ENCODE measurements around the gene ITCH.
A peak's percentile ranks its signal among the peaks of the same experiment; 100 is the strongest.
"Not testable (repeated sequence)": the region's sequence is repeated elsewhere in the genome, so short reads cannot be mapped to it uniquely, and the experiment has no call there.

ITCH gene

DNA sequence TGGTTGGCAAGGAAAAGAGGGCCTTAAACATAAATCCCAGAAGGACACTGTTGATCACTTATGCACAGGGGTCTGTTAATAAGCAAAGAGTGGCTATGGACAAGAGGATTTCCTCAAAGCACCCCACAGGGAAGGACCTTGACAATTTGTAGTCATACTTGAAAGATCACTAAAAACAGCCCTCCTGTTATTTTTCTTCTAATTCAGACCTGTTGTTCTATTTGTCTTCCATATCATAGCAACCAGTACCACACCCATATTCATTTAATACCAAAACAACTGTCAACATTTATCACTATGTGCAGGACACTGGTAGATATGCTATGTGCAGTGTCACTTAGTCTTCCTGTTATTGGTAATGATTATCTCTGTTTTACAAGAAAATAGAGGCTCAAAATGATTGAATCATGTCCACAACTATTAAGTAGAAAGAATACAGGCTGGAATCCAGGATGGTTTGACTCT is 149.9 kb downstream of the ITCH start:
- no peak for DNase-seq

GRCh38 chr20:34514034-34514433 is 151.0 kb downstream of the ITCH start:
- not testable (repeated sequence) for DNase-seq

GRCh38 chr20:34514897-34515483 is 151.9 kb downstream of the ITCH start:
- DNase-seq = peak in 2 of 4 experiments; percentile 11 to 27

DNA sequence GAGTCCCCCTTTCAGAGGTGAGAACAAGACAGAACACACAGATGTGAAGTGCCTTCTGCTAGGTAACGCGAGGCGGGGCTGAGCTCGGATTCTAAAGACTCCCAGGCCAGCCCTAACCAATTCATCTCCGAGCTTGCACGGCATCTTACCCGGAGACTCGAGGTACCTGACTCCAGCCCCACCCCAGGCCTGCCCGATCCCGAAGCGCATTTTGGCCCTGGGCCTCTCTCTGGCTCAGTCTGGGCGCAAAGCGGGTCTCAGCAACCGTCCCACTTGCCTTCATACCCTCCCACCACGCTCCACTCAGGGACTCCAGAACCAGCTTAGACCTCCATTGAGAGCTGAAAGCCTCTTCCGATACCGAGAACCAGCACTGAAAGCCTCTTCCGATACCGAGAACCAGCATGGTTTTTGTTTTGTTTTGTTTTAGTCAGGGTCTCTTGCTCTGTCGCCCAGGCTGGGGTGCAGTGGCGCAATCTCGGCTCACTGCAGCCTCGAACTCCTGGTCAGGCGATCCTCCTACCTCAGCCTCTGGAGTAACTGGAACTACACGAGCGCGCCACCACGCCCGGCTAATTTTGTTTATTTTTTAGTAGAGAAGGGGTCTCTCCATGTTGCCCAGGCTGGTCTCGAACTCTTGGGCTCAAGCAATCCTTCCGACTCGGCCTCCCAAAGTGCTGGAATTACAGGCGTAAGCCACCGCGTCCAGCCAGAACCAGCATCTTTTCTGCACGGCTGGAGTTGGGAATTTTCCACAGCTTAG is 152.6 kb downstream of the ITCH start:
- peak in 3 of 4 experiments; percentile 4 to 55 (median 45) for DNase-seq

- DNase-seq = peak; percentile 97 to 99 (median 98)
Measured at GRCh38 chr20:34516247-34517113, 153.4 kb downstream of the ITCH start, which contains the start of gene DYNLRB1. Gene DYNLRB1 (plus strand): TSS chr20:34516422. CDS start chr20:34516459, 37 bp downstream.

DNA sequence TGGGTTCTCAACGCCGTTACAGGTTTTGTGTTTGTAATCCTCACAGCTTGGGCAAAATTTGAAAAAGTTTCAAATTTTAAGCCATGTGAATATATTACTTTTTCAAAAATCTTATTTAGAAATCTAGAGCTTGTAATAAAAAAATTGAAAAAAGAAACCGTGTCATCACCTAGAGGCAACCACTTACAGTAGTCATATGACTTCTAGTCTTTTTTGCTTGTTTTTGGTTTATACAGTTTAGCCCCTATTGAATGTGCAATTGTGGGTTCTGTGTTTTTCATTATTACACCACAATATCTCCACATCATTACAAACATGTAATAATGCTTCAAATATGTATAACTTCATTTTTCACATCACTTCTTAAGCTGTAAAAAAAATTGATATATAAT is 154.0 kb downstream of the ITCH start:
- peak in 2 of 4 experiments; percentile 19 to 29 for DNase-seq

DNA sequence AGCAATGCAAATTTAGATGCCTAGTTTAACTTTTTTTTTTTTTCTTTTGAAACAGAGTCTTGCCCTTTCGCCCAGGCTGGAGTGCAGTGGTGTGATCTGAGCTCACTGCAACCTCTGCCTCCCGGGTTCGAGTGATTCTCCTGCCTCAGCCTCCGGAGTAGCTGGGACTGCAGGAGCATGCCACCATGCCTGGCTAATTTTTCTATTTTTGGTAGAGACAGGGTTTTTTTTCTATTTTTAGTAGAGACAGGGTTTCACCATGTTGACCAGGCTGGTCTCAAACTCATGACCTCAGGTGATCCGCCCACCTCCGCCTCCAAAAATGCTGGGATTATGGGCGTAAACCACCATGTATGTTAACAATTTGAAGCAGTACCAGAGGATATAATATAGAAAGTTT is 155.8 kb downstream of the ITCH start:
- DNase-seq = peak in 2 of 4 experiments; percentile 10 to 29

DNA sequence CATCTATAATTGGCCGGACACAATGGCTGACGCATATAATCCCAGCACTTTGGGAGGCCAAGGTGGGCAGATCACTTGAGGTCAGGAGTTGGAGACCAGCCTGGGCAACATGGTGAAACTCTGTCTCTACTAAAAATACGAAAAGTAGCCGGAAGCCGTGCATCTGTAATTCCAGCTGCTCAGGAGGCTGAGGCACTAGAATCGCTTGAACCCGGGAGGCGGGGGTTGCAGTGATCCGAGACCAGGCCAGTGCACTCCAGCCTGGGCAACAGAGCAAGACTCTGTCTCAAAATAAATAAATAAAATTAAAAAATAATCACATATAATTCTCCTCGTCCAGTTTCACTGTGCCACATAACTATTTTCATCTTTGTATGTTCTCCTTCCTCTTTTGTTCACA is 156.8 kb downstream of the ITCH start:
- not testable (repeated sequence) for DNase-seq

- peak in 3 of 4 experiments; percentile 12 to 38 (median 13) for DNase-seq
Measured at GRCh38 chr20:34522969-34523871, 160.1 kb downstream of the ITCH start.

GRCh38 chr20:34524426-34524825 is 161.4 kb downstream of the ITCH start:
- DNase-seq = no peak

DNA sequence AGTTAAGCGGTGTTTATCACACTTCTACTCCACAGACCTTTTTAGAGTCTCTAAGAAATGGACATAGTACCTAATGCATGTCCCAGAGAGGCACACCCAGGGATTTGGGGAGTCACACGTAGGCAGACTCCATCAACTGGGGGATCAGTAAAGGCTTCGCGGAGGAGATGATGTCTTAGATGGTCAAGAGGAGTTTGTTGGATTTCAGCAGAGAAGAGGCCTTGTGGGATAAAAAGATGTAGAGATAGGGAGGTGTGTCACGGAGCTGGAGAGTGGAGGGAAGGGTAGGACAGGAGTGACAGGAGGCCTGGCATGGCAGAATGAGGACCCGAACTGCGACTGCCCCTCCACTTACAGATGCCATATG is 162.3 kb downstream of the ITCH start:
- no peak for DNase-seq

- DNase-seq = peak in 3 of 4 experiments; percentile 19 to 34 (median 23)
Measured at GRCh38 chr20:34525709-34526416, 162.8 kb downstream of the ITCH start.

GRCh38 chr20:34526466-34526865 is 163.4 kb downstream of the ITCH start:
- DNase-seq = no peak

DNA sequence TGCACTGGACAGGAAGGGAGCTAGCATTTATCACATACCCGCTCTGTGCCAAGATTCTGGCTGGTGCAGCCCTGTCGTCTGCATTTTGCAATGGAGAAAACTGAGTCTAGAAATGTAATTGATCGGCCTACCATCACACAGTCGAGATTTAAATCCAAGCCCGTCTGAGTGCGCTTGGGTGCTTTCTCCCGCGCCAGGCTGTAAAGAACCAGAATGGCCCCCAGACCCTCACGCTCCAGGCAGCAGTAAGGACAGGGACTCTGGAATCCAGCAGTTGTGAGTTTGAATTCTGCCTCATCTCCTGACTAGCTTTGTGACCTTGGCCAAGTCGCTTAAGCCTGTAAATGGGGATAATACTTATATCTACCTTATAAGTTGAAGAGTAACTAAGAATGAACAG is 163.9 kb downstream of the ITCH start:
- no peak for DNase-seq

GRCh38 chr20:34528921-34529297 is 165.8 kb downstream of the ITCH start:
- peak in 3 of 4 experiments; percentile 15 to 32 (median 25) for DNase-seq

DNA sequence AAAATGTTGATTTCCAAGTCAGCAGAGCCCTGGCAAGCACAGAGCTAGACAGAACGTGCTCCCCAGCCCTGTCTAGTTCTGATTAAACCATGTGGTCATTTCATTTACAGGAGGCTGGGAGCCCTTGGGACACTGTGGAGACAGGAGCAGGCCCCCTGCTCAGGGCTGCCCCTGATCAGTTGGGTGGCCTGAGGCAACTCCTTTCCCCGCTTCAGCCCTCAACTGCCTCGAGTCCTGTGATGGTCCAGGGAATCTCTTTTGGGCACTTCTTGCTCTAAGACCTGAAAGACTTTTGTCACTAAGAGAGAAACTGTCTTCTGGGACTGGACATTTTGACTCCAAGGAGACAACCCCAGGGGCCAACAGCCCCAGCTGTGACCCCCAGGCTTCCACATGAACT is 166.7 kb downstream of the ITCH start:
- DNase-seq = no peak

DNA sequence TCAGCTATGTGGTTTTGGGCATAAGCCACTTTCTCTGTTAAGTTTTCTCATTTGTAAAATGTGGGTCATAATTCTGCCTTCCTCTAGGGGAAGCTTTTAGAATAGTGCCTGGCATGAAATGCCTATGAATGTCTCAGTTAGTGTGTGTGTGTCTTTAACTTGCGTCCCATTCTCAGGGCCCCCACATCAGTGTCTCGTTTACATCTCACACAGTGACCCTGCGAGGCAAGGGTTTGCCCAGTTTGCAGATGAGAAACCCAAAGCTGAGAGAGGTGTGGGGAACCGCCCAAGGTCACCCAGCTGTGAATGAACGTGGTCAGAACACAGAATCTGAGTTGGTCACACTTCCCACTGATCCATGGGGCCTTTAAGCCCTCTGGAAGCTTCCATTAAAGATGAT is 167.3 kb downstream of the ITCH start:
- no peak for DNase-seq

- no peak for DNase-seq
Measured at GRCh38 chr20:34531608-34532265, 168.7 kb downstream of the ITCH start.

GRCh38 chr20:34532320-34532719 is 169.2 kb downstream of the ITCH start:
- no peak for DNase-seq

- DNase-seq = no peak
Measured at GRCh38 chr20:34532756-34533155, 169.7 kb downstream of the ITCH start.
